T-helper 1 cell treated with Interleukin-12 subunit alpha and Interleukin-12 subunit beta and Interleukin-4 antibody, amounts not matched to agents 30 μg/mL and 1 μg/mL, for 36 hours (primary cell): ENCODE measurements around the gene ZSWIM3.
A peak's percentile ranks its signal among the peaks of the same experiment; 100 is the strongest.

Source experiments
- H3K27ac Mint-ChIP-seq: one replicate; pipeline ENCODE4 v1.8.0; 2021; ENCODE audit warnings: mild to moderate bottlenecking, mixed read lengths
- H3K27me3 Mint-ChIP-seq: one replicate; pipeline ENCODE4 v1.8.0; 2021; ENCODE audit warnings: low read depth, mixed read lengths
- H3K36me3 Mint-ChIP-seq: one replicate; pipeline ENCODE4 v1.8.0; 2021; ENCODE audit warnings: low read depth, mixed read lengths
- H3K4me1 Mint-ChIP-seq: one replicate; pipeline ENCODE4 v1.8.0; 2021; ENCODE audit warnings: low read depth, mixed read lengths
- H3K4me3 Mint-ChIP-seq: one replicate; pipeline ENCODE4 v1.8.0; 2021; ENCODE audit warnings: mild to moderate bottlenecking, moderate library complexity, mixed read lengths
- H3K9me3 Mint-ChIP-seq: one replicate; pipeline ENCODE4 v1.8.0; 2021; ENCODE audit warnings: mixed read lengths

Gene ZSWIM3

GRCh38 chr20:45883100-45883469, 25.7 kb downstream of the ZSWIM3 start:
- Mint-ChIP-seq H3K27ac (no peak overlapping the region), H3K4me1 (peaks cover 27% of the 10 kb centered on the region), H3K4me3 (no peak overlapping the region), H3K9me3 (no peaks in the 10 kb centered on the region), H3K27me3 (peaks cover 9% of the 10 kb centered on the region), H3K36me3 (peaks cover 22% of the 10 kb centered on the region)

- H3K4me1 Mint-ChIP-seq: peaks cover 24% of the 10 kb centered on the region
- H3K9me3 Mint-ChIP-seq: no peaks in the 10 kb centered on the region
- H3K27ac Mint-ChIP-seq: no peak overlapping the region
- peaks cover 9% of the 10 kb centered on the region for H3K27me3 Mint-ChIP-seq
- peaks cover 16% of the 10 kb centered on the region for H3K36me3 Mint-ChIP-seq
- H3K4me3 Mint-ChIP-seq: no peak overlapping the region
Measured at GRCh38 chr20:45886590-45887345, 29.4 kb downstream of the ZSWIM3 start.

GRCh38 chr20:45887346-45887715, 29.9 kb downstream of the ZSWIM3 start, which contains the start of gene SPATA25:
Gene SPATA25 (minus strand): TSS chr20:45887622. CDS start chr20:45887590, 32 bp downstream.
- H3K36me3 Mint-ChIP-seq: peaks cover 16% of the 10 kb centered on the region
- H3K4me3 Mint-ChIP-seq: no peak within 1 kb of the TSS
- no peak within 1 kb of the TSS for H3K27ac Mint-ChIP-seq
- no peaks in the 10 kb centered on the region for H3K9me3 Mint-ChIP-seq
- peaks cover 8% of the 10 kb centered on the region for H3K27me3 Mint-ChIP-seq
- peaks cover 25% of the 10 kb centered on the region for H3K4me1 Mint-ChIP-seq

GRCh38 chr20:45888681-45889080, 31.3 kb downstream of the ZSWIM3 start:
- no peaks in the 10 kb centered on the region for H3K9me3 Mint-ChIP-seq
- H3K36me3 Mint-ChIP-seq: peaks cover 5% of the 10 kb centered on the region
- H3K27me3 Mint-ChIP-seq: peaks cover 4% of the 10 kb centered on the region
- peaks cover 23% of the 10 kb centered on the region for H3K4me1 Mint-ChIP-seq
- H3K4me3 Mint-ChIP-seq: no peak overlapping the region
- no peak overlapping the region for H3K27ac Mint-ChIP-seq

- peak overlapping the region; percentile 90 for H3K4me3 Mint-ChIP-seq
- no peak overlapping the region for H3K27ac Mint-ChIP-seq
- H3K27me3 Mint-ChIP-seq: peaks cover 4% of the 10 kb centered on the region
- H3K36me3 Mint-ChIP-seq: peaks cover 4% of the 10 kb centered on the region
- no peaks in the 10 kb centered on the region for H3K9me3 Mint-ChIP-seq
- H3K4me1 Mint-ChIP-seq: peaks cover 19% of the 10 kb centered on the region
Measured at GRCh38 chr20:45890077-45890984, 32.9 kb downstream of the ZSWIM3 start.

- H3K36me3 Mint-ChIP-seq: peaks cover 4% of the 10 kb centered on the region
- peak within 1 kb of the TSS; percentile 85 for H3K27ac Mint-ChIP-seq
- peak within 1 kb of the TSS; percentile 90 for H3K4me3 Mint-ChIP-seq
- H3K9me3 Mint-ChIP-seq: no peaks in the 10 kb centered on the region
- peaks cover 18% of the 10 kb centered on the region for H3K4me1 Mint-ChIP-seq
- peaks cover 4% of the 10 kb centered on the region for H3K27me3 Mint-ChIP-seq
Measured at GRCh38 chr20:45890985-45891983, 33.9 kb downstream of the ZSWIM3 start, which contains the start of the genes CTSA and NEURL2. Gene CTSA (plus strand): TSS chr20:45891335. CDS start chr20:45891569, 234 bp downstream. Gene NEURL2 (minus strand): TSS chr20:45891208. CDS start chr20:45890991, 217 bp downstream.

GRCh38 chr20:45892049-45892825, 34.8 kb downstream of the ZSWIM3 start:
- Mint-ChIP-seq H3K36me3 (peaks cover 4% of the 10 kb centered on the region), H3K27ac (no peak overlapping the region), H3K9me3 (no peaks in the 10 kb centered on the region), H3K4me1 (peaks cover 18% of the 10 kb centered on the region), H3K27me3 (peaks cover 4% of the 10 kb centered on the region), H3K4me3 (peak overlapping the region; percentile 90)

- no peak overlapping the region for H3K27ac Mint-ChIP-seq
- H3K4me3 Mint-ChIP-seq: peak overlapping the region; percentile 90
- H3K27me3 Mint-ChIP-seq: peaks cover 4% of the 10 kb centered on the region
- peaks cover 4% of the 10 kb centered on the region for H3K36me3 Mint-ChIP-seq
- H3K9me3 Mint-ChIP-seq: no peaks in the 10 kb centered on the region
- peaks cover 18% of the 10 kb centered on the region for H3K4me1 Mint-ChIP-seq
Measured at GRCh38 chr20:45892828-45893500, 35.5 kb downstream of the ZSWIM3 start.

- no peaks in the 10 kb centered on the region for H3K9me3 Mint-ChIP-seq
- no peak overlapping the region for H3K27ac Mint-ChIP-seq
- H3K27me3 Mint-ChIP-seq: peaks cover 4% of the 10 kb centered on the region
- no peak overlapping the region for H3K4me3 Mint-ChIP-seq
- H3K4me1 Mint-ChIP-seq: peaks cover 18% of the 10 kb centered on the region
- H3K36me3 Mint-ChIP-seq: peaks cover 4% of the 10 kb centered on the region
Measured at GRCh38 chr20:45893831-45894230, 36.4 kb downstream of the ZSWIM3 start.

- Mint-ChIP-seq H3K4me1 (peaks cover 17% of the 10 kb centered on the region), H3K27ac (no peak overlapping the region), H3K9me3 (no peaks in the 10 kb centered on the region), H3K36me3 (peaks cover 7% of the 10 kb centered on the region), H3K4me3 (no peak overlapping the region), H3K27me3 (peaks cover 4% of the 10 kb centered on the region)
Measured at GRCh38 chr20:45894797-45895196, 37.4 kb downstream of the ZSWIM3 start.

GRCh38 chr20:45896641-45897161, 39.3 kb downstream of the ZSWIM3 start:
- H3K27me3 Mint-ChIP-seq: no peaks in the 10 kb centered on the region
- no peaks in the 10 kb centered on the region for H3K9me3 Mint-ChIP-seq
- peaks cover 12% of the 10 kb centered on the region for H3K4me1 Mint-ChIP-seq
- H3K4me3 Mint-ChIP-seq: no peak overlapping the region
- H3K27ac Mint-ChIP-seq: no peak overlapping the region
- H3K36me3 Mint-ChIP-seq: peaks cover 7% of the 10 kb centered on the region

- H3K36me3 Mint-ChIP-seq: peaks cover 7% of the 10 kb centered on the region
- peaks cover 8% of the 10 kb centered on the region for H3K4me1 Mint-ChIP-seq
- no peak overlapping the region for H3K4me3 Mint-ChIP-seq
- H3K27ac Mint-ChIP-seq: no peak overlapping the region
- no peaks in the 10 kb centered on the region for H3K27me3 Mint-ChIP-seq
- no peaks in the 10 kb centered on the region for H3K9me3 Mint-ChIP-seq
Measured at GRCh38 chr20:45897289-45897688, 39.9 kb downstream of the ZSWIM3 start.

GRCh38 chr20:45897692-45898091, 40.3 kb downstream of the ZSWIM3 start:
- Mint-ChIP-seq H3K9me3 (no peaks in the 10 kb centered on the region), H3K36me3 (peaks cover 7% of the 10 kb centered on the region), H3K4me3 (no peak overlapping the region), H3K27me3 (no peaks in the 10 kb centered on the region), H3K27ac (no peak overlapping the region), H3K4me1 (peaks cover 4% of the 10 kb centered on the region)
